AG04450 (cell line): ENCODE data around the gene ATOX1. TPM values are rescaled to one million over a fixed set of nuclear protein-coding genes. Genes with fewer than 3 reads are reported as not detected.
"Not testable (repeated sequence)": the region's sequence is repeated elsewhere in the genome, so short reads cannot be mapped to it uniquely, and the experiment has no call there.

Source experiments
- CTCF ChIA-PET: fragments of 300-600, 350-600 bp; formaldehyde crosslinking; extraction: SDS; loops from one replicate; lab custom pipeline; 2022; ENCODE audit warnings: antibody characterized with exemption, inconsistent platforms; lab: Charles Lee
- POLR2A ChIA-PET: fragments of 350-600 bp; formaldehyde crosslinking; extraction: SDS; loops from one replicate; lab custom pipeline; 2021; ENCODE audit warnings: antibody characterized with exemption, inconsistent platforms; lab: Yijun Ruan, JAX
- DNase-seq: peaks from one replicate; pipeline ENCODE4 v3.0.0-alpha.2; 2011; ENCODE audit warnings: low read depth, low spot score
- H3K27ac ChIP-seq: one replicate; pipeline ENCODE4 v1.5.1; 2012; ENCODE audit warnings: low read depth, low read length, control low read depth
- H3K27me3 ChIP-seq: one replicate; pipeline ENCODE4 v1.6.0; 2012; ENCODE audit warnings: low read length; ENCODE audit not compliant: control insufficient read depth, insufficient read depth
- H3K4me3 ChIP-seq: 2 replicates; pipeline ENCODE4 v1.5.1; 2011; ENCODE audit warnings: mild to moderate bottlenecking, low read depth, low read length, control low read depth
- H3K9me3 ChIP-seq: 2 replicates; pipeline ENCODE4 v1.5.1; 2012; ENCODE audit warnings: low read length; ENCODE audit not compliant: control insufficient read depth, insufficient read depth
- polyA plus RNA-seq: library from polyadenylated mRNA; depleted of rRNA; stranded (reverse); fragments of >200 nt; gene quantifications from 2 replicates; pipeline ENCODE4 v1.2.3, GENCODE V29; 2011
- TF ChIP-seq, protein P1 (sequence below): IDR thresholded peaks from 2 replicates; pipeline ENCODE4 v1.5.1; 2011; ENCODE audit warnings: low read depth, low read length, control low read depth, inconsistent platforms

The ATOX1 gene
- polyA plus RNA-seq, 1 experiment = 138 TPM

GRCh38 chr5:151784141-151784540, 25.7 kb upstream of the ATOX1 start:
- Histone ChIP-seq H3K4me3 (no peak overlapping the region), H3K27ac (no peak overlapping the region), H3K9me3 (no peaks in the 10 kb centered on the region), H3K27me3 (no peaks in the 10 kb centered on the region)
- ChIA-PET CTCF (interaction anchor here (0.6 to 1.5 kb wide), 2 partner anchors 13 to 34 kb away, joined by 3 to 8 read pairs; partner anchors contain the start of gene G3BP1), POLR2A (interaction anchor here (1.6 kb wide), 1 partner anchor 12 kb away, joined by 3 read pairs; the partner anchor contains the start of gene G3BP1)
- TF ChIP-seq, protein P1, sequence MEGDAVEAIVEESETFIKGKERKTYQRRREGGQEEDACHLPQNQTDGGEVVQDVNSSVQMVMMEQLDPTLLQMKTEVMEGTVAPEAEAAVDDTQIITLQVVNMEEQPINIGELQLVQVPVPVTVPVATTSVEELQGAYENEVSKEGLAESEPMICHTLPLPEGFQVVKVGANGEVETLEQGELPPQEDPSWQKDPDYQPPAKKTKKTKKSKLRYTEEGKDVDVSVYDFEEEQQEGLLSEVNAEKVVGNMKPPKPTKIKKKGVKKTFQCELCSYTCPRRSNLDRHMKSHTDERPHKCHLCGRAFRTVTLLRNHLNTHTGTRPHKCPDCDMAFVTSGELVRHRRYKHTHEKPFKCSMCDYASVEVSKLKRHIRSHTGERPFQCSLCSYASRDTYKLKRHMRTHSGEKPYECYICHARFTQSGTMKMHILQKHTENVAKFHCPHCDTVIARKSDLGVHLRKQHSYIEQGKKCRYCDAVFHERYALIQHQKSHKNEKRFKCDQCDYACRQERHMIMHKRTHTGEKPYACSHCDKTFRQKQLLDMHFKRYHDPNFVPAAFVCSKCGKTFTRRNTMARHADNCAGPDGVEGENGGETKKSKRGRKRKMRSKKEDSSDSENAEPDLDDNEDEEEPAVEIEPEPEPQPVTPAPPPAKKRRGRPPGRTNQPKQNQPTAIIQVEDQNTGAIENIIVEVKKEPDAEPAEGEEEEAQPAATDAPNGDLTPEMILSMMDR = no peak
- no peak for DNase-seq

DNA sequence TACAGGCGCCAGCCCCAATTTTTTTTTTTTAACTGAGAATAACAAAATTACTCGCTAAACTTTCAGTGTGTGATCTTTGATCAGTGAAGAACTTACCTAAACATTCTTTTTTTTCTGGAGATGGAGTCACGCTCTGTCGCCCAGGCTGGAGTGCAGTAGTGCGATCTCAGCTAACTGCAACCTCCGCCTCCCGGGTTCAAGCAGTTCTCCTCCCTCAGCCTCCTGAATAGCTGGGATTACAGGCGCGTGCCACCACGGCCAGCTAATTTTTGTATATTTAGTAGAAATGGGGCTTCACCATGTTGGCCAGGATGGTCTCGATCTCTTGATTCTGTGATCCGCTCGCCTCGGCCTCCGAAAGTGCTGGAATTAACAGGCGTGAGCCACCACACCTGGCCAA, 25.2 kb upstream of the ATOX1 start:
- H3K9me3 ChIP-seq, H3K27me3 ChIP-seq, POLR2A ChIA-PET, DNase-seq, H3K4me3 ChIP-seq, H3K27ac ChIP-seq: not testable (repeated sequence)
- CTCF ChIA-PET = interaction anchor here (0.6 kb wide), 1 partner anchor 34 kb away, joined by 3 read pairs; no protein-coding TSS in a partner anchor

DNA sequence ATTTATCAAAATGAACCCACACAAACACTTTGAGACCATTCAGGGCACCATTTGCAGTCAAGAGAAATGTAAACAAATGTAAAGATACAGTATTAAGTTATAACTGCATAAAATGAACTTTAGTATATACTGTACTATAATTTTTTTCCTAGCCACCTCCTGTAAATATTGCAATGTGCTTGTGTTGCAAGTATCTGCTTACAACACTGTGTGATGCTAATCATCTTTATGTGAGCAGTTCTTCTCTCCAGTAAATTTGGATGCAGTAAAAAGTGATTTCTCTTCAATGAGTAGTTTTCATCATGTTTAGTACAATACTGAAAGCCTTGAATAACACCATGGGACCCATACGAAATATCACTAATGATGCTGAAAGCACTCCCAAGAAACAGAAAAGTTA, 22.8 kb upstream of the ATOX1 start:
- H3K4me3 ChIP-seq = no peak overlapping the region
- no peak overlapping the region for H3K27ac ChIP-seq
- DNase-seq = no peak
- H3K9me3 ChIP-seq = no peaks in the 10 kb centered on the region
- ChIA-PET POLR2A (interaction anchor here (0.5 kb wide), 1 partner anchor 30 kb away, joined by 6 read pairs; no protein-coding TSS in a partner anchor), CTCF (interaction anchor here (0.9 kb wide), 1 partner anchor 10 kb away, joined by 5 read pairs; the partner anchor contains the start of gene G3BP1)
- H3K27me3 ChIP-seq = no peaks in the 10 kb centered on the region
- TF ChIP-seq, protein P1 = no peak

- Histone ChIP-seq H3K27me3 (no peaks in the 10 kb centered on the region), H3K4me3 (no peak overlapping the region), H3K9me3 (no peaks in the 10 kb centered on the region), H3K27ac (no peak overlapping the region)
- ChIA-PET CTCF (no interaction called here), POLR2A (interaction anchor here (1.0 kb wide), 1 partner anchor 9 kb away, joined by 5 read pairs; the partner anchor contains the start of gene G3BP1)
- TF ChIP-seq, protein P1 = no peak
- DNase-seq = no peak
Observed at GRCh38 chr5:151780348-151780747, 21.9 kb upstream of the ATOX1 start.

DNA sequence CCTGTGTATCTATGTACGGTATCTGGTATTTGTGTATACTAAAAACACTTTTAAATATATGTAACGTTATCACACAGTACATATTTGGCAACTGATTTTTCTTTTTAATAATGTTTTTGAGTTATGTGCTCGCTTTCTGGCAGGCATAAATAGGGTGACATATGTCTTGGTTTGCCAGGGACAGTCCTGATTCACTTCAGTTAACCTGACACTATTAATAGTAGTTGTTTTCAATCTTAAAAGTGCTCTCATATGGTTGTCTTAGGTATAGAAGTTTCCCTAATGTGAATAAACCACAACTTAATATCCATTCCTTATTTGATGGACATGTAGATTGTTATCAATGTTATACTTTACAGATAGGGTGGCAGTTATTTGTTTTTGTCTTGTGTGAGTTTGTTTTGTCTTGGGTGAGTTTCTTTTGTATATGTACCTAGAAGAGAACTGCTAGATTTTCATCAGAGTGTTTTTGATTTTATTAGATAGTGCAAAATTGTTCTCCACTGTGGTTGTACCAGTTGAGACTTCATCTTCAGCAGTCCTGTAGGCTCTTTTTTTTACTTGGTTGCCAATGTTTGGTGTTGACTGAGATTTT, 21.2 kb upstream of the ATOX1 start:
- Histone ChIP-seq H3K27me3 (no peaks in the 10 kb centered on the region), H3K27ac (no peak overlapping the region), H3K9me3 (no peaks in the 10 kb centered on the region), H3K4me3 (no peak overlapping the region)
- ChIA-PET POLR2A (interaction anchor here (1.0 kb wide), 1 partner anchor 8 kb away, joined by 5 read pairs; the partner anchor contains the start of gene G3BP1), CTCF (no interaction called here)
- no peak for DNase-seq
- TF ChIP-seq, protein P1 = no peak
